ENCODE results near the gene TRIM22.
"Not testable (repeated sequence)": the region's sequence is repeated elsewhere in the genome, so short reads cannot be mapped to it uniquely, and the experiment has no call there.

The TRIM22 gene, protein sequence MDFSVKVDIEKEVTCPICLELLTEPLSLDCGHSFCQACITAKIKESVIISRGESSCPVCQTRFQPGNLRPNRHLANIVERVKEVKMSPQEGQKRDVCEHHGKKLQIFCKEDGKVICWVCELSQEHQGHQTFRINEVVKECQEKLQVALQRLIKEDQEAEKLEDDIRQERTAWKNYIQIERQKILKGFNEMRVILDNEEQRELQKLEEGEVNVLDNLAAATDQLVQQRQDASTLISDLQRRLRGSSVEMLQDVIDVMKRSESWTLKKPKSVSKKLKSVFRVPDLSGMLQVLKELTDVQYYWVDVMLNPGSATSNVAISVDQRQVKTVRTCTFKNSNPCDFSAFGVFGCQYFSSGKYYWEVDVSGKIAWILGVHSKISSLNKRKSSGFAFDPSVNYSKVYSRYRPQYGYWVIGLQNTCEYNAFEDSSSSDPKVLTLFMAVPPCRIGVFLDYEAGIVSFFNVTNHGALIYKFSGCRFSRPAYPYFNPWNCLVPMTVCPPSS

DNA sequence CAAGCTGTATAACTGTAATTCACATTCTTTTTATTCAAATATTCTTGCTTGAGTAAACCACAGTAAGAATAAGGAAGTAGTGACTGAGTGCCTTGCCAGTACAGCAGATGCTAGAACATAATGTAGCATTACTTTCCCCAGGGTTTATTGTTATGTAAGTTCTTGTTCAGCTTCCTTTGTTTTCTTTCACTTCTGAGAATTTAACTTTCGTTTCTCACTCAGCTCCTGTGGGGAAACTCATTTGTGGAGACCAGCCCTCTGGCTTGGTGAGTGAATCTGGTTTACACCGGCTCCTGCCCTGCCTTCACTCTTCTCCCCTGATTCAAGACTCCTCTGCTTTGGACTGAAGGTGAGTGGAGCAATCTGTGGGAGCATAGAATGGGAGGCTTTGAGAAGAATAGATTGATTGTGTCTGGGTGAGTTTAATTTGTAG lies at the start of gene TRIM22:
TRIM22 (plus strand) TSS at position 240 of the 433 bp plus-strand sequence. CDS start 6,443 bp downstream, outside the sequence.
- FAIRE-seq, result no peak
- no peak for DNase-seq (ENCODE audit: insufficient read length, low spot score)

DNA sequence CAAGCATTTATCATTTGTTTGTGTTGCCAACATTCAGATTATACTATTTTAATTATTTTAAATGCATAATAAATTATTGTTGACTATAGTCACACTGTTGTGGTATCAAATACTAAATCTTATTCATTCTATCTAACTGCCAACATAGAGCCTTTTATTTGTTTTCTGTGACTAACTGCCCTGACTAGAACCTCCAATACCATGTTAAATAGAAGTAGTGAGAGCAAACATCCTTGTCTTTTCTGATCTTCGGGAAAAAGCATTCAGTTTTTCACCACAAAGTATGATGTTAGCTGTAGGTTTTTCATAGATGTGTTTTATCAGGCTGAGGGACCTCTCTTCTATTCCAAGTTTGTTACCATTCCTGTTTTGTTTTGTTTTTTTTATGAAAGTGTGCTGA lies 49.6 kb upstream of the TRIM22 start:
- no peak for FAIRE-seq
- no peak for DNase-seq (ENCODE audit: insufficient read length, low spot score)

DNA sequence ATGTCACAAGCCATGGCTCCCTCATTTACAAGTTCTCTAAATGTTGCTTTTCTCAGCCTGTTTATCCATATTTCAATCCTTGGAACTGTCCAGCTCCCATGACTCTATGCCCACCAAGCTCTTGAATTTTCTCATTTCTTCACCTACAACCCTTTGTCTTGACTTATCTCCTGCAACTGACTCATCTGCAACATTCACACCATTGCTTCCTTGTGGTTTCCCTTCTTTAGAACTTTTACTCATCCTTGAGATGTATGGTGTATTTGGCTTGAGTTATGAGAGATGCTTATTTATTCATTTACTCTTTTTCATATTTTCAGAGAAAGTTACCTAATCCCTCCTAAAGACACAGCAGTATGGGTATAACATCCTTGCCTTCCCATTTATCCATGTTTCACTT lies 46.0 kb upstream of the TRIM22 start:
- FAIRE-seq (no peak), DNase-seq (ENCODE audit: insufficient read length, low spot score) (no peak)

DNA sequence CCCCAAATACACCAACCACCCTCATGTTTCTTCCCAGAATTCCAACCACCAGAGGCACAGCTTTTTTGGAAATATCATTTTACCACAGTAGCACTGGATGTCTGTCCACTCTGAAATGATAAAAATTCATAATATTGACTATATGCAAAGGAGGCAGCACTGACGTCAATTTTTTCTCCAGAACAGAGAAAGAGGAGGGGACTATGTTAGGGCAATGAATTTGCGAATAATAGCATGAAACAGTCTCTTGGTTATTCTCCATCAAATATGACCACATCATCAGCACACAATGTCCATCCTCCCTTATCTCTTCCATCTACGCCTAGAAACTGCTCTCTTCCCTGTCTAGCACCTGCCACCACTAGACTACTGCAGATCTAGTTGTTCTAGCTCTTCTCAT lies 43.5 kb upstream of the TRIM22 start:
- no peak for FAIRE-seq
- no peak for DNase-seq (ENCODE audit: insufficient read length, low spot score)

DNA sequence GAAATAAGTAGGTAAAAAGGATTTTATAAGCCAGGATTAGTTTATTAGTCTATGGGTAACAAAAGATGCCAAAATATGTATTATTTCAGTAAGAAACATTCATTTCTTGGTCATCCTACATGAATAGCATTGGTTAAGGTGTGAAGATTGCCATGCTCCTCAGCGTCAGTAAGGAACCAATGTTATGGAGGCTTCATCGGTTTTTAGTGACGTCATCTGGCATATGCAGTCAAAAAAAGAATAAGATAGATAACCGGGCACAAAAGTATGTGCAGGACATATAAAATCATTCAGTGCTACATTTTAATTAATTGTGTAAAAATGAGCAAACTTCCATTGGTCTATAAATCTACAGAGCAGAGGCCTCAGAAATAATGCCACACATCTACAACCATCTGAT lies 34.1 kb upstream of the TRIM22 start:
- DNase-seq (ENCODE audit: insufficient read length, low spot score), result no peak
- no peak for FAIRE-seq

DNA sequence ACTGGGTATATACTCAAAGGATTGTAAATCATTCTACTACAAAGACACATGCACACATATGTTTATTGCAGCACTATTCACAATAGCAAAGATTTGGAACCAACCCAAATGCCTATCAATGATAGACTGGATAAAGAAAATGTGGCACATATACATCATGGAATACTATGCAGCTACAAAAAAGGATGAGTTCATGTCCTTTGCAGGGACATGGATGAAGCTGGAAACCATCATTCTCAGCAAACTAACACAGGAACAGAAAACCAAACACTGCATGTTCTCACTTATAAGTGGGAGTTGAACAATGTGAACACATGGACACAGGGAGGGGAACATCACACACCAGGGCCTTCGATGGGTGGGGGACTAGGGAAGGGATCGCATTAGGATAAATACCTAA lies 32.6 kb upstream of the TRIM22 start:
- FAIRE-seq; DNase-seq (ENCODE audit: insufficient read length, low spot score): not testable (repeated sequence)

DNA sequence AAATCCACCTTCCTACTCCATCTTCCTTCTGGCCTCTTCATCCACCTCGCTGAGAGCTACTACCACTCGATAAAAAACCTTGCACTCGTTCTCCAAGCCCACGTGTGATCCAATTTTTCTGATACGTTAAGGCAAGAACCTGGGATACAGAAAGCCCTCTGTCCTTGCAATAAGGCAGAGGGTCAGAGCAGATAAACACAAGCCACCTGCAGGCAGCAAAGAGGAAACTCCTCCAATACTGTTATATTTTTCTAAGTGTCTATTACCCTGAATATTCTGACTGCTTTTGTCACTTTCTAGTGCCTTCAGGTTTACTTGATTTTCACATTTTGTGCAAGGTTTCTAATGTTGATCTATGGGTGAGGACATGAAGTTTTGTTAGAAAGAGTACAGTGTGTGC lies 31.3 kb upstream of the TRIM22 start:
- FAIRE-seq, result no peak
- no peak for DNase-seq (ENCODE audit: insufficient read length, low spot score)

DNA sequence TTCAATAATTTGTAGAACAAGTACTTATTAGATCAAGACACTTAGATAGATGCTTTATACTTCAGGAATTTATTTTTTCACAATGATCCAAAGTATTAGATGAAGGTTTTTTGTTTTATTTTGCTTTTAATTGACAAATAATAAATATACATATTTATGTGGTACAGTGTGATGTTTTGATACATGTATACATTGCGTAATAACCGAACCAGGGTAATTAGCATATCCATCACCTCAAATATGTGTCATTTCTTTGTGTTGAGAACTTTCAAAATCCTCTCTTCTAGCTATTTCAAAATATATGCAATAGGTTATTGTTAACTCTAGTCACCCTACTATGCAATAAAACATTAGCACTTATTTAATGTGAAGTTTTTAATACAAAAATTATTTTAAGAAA lies 26.1 kb upstream of the TRIM22 start:
- no peak for FAIRE-seq
- no peak for DNase-seq (ENCODE audit: insufficient read length, low spot score)

DNA sequence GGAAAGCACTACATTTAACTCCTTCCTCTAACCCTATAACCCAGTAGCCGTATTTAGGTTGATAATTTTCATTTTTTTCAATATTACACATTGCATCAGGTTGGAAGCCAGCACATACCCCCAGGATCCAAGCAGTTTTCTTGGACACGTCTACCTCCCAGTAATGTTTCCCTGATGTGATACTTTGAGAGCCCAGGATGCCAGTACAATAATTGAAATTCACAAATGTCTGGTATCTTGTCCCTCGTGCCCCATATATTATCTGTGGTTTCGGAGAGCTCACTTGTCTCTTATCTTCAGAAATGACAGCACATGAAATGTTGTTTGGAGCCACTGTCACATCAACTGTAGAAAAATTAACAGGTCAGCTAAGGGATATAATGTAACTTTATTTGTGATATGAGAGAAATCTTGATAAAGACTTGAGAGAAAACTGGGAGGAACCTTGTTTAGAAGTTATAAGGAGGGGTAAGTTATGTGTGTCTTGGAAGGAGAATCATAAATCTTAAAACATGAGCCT lies 24.5 kb upstream of the TRIM22 start:
- no peak for DNase-seq (ENCODE audit: insufficient read length, low spot score)
- no peak for FAIRE-seq

DNA sequence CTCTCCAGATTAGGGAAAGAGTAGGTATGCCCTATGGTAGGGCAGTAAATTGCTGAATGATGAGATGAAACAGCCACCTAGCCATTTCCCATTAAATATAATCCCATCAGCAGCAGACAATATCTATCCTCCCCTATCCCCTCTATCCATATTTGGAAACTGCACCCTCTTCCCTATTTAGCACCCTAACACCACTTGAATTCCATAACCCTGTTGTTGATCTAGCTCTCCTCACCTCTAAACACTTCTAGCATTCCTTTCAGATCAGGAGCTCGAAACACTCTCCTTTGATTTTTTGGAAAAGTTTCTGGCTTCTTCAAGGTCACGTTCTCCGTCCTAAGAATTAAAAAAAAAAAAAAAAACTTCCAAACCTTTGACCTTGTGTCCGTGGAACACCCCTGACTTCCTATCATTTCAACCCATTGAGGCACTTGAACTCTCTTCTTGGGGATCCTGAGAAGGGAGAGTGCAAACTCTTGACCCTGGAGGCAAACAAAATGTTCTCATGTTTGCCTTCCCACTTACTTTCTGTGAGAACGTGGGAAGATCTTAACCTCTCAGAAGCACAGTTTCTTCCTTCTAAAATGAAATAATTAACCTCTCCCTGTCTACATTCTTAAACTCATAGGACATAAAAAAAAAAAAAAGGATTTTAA lies 23.7 kb upstream of the TRIM22 start:
- DNase-seq (ENCODE audit: insufficient read length, low spot score), result no peak
- FAIRE-seq, result no peak

DNA sequence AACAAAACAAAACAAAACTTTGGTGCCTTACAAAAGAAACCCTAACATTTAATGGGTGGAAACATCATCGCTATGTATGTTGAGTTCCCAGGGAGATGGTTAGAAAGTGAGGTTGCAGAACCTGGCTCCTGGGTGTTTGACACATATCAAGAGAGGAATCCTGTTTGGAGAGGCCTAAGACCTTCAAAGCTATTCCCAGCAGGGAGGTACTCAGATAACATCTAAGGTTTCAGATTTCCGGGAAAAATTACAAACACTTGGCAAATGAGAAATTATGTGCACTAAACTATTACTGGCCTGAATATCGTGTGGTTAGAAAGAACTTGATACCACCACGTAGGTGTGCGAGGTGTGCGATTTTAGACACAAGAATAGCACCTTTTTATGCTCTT lies 23.2 kb upstream of the TRIM22 start:
- DNase-seq (ENCODE audit: insufficient read length, low spot score), result no peak
- no peak for FAIRE-seq

DNA sequence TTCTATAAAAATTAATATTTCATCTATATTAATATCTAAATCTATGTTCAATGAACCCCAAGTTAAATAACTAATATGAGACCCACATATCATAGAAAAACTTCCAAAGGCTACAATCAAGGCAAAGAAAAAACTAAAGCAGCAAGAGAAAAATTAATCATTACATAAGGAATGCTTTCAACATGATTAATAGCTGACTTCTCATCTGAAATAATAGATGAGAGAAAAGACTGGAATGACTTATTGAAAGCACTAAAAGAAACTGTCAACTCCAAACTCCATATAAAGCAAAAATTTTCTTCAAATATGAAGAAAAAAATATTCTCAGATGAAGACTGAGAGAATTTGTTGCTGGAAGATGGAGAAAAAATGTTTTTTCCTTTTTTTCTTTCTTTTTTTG lies 17.8 kb upstream of the TRIM22 start:
- FAIRE-seq (no peak), DNase-seq (ENCODE audit: insufficient read length, low spot score) (no peak)

DNA sequence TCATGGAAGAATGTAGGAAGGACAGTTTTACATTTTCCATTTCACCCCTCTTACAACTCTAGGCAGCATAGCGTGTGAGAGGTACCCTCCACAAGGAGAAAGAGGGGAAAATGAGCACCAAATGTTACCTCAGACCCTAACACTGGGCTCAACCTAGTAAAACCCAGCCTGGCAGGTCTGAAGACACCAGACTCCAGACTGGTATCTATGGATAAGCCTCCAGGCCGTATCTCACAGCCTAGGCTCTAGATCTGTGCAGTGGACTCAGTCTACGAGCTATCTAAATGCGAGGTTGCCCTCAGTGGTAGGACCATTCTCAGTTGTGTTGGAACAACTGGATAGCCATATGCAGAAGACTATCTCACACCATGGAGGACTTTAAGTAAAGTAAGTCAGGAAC lies 15.2 kb upstream of the TRIM22 start:
- DNase-seq (ENCODE audit: insufficient read length, low spot score) (no peak), FAIRE-seq (no peak)

DNA sequence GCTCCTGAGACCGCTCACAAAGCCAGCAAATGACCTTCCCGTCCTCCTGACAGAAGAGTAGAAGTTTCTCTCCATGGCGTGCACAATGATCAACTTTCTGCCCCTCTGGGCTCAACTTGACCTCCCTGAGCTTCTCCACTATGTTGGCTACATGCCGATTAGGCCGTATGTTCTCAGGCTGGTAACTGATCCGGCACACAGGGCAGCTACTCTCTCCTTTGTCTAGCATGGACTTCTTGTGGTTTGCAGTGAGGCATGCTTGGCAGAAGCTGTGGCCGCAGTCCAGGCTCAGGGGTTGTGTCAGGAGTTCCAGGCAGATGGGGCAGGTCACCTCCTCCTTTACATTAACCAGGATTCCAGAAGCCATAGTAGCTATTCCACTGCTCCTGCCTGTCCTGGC lies 9.8 kb upstream of the TRIM22 start:
- no peak for FAIRE-seq

DNA sequence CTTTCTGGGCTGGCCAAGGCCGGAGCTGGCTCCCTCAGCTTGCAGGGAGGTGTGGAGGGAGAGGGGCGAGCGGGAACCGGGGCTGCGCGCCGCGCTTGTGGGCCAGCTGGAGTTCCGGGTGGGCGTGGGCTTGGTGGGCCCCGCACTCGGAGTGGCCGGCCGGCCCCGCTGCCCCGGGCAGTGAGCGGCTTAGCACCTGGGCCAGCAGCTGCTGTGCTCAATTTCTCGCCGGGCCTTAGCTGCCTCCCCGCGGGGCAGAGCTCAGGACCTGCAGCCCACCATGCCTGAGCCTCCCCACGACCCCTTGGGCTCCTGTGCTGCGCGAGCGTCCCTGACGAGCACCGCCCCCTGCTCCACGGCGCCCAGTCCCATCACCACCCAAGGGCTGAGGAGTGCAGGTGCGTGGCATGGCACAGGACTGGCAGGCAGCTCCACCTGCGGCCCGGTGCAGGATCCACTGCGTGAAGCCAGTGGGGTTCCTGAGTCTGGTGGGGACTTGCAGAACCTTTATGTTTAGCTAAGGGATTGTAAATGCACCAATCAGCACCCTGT lies 6.6 kb upstream of the TRIM22 start:
- FAIRE-seq; DNase-seq (ENCODE audit: insufficient read length, low spot score): not testable (repeated sequence)

More for the DNA sequence above, 9.8 kb upstream of the TRIM22 start:
- DNase-seq (ENCODE audit: insufficient read length, low spot score), result no peak

DNA sequence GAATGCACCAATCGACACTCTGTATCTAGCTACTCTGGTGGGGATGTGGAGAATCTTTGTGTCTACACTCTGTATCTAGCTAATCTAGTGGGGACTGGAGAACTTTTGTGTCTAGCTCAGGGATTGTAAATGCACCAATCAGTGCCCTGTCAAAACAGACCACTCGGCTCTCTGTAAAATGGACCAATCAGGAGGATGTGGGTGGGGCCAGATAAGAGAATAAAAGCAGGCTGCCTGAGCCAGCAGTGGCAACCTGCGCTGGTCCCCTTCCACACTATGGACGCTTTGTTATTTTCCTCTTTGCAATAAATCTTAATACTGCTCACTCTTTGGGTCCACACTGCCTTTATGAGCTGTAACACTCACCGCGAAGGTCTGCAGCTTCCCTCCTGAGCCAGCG lies 6.0 kb upstream of the TRIM22 start:
- not testable (repeated sequence) for FAIRE-seq; DNase-seq (ENCODE audit: insufficient read length, low spot score)

DNA sequence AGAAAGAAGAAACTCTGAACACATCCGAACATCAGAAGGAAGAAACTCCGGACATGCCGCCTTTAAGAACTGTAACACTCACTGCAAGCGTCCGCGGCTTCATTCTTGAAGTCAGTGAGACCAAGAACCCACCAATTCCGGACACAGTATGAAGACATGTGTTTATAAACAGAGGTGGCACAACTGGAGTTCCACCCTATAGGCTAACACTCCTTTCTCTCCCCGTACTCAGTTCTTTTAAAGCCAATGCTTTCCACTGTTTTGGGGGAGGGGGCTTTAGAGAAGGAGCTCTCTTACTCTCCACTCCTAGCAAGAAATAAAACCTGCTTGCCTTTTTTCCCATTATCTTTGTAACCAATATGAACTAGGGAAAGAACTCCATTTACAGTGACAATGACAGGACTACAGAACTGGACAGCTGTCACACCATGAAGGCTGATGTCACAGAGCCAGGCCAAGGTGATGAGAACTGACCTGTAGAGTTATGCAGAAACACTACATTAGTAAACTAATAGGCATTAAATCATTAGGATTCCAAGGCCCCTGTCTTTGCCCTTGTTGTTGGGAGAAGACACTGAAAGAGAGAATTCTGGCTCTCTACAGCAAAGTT lies 5.4 kb upstream of the TRIM22 start:
- FAIRE-seq (no peak), DNase-seq (ENCODE audit: insufficient read length, low spot score) (no peak)

DNA sequence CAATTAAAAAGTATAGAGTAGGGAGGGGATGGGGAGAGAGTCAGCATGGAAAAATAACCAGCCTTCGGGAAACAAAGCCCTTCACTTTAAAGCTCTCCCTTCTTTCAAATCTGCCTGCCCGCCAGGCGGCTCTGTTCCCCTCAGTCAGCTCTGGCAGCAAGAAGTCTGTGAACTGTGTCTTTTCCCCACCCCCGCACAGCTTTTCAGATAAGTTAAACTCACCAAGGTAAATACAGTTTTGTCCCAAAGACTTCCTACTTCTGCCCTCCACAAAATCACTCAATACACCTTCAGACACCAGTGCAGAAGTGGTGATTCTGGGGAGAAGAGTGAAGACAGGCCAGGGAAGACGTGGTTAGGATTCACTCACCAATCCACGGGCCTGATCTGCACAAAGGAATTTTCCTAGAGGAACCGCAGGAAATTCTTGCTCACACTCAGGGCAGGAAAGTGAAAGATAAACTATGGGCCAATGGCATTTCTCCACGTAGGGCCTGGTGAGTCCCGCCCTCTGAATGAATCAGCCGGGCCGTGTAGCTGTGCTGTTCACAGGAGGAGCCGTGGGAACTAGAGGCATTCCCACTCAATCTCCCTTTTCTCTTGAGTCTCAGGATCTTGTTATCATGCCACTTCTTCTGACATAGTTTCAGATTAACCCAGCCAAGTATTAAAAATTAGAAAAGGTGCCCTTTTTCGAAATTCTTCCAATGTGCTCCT lies 4.8 kb upstream of the TRIM22 start, which contains the start of gene TRIM5:
TRIM5 (minus strand) TSS at position 429 of the 717 bp plus-strand sequence. CDS start 4,897 bp downstream, outside the sequence.
- peak; percentile 96 for DNase-seq (ENCODE audit: insufficient read length, low spot score)
- FAIRE-seq, result no peak

DNA sequence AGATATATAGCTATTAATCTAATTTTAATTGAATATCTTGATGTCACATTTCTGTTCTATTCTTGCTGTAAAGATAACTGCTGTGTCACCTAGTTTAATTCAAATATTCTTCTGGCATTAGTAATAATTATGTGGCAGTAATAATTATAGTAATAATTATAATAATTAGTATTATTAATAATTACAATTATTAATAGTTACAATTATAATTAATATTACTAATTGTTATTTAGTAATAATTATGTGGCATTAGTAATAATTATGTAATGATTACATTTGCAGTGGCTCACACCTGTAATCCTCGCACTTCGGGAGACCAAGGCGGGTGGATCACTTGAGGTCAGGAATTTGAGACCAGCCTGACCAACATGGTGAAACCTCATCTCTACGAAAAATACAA lies 3.2 kb upstream of the TRIM22 start:
- FAIRE-seq (no peak), DNase-seq (ENCODE audit: insufficient read length, low spot score) (no peak)

DNA sequence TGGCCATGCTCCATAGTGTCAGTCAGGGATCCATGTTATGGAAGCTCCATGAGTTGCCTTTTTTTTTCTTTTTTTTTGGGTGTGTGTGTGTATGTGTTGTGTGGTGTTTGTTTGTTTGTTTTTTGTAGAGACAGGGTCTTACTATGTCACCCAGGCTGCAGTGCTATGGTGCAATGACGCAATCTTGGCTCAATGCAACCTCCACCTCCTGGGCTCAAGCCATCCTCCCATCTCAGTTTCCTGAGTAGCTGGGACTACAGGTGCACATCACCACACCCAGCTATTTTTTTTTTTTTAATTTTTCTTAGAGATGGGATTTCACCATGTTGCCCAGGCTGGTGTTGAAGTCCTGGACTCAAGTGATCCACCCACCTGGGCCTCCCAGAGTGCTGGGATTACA lies 1.1 kb upstream of the TRIM22 start:
- no peak for DNase-seq (ENCODE audit: insufficient read length, low spot score)
- no peak for FAIRE-seq
